Measurements from ENCODE around the gene MOB3A. TPM values are rescaled to one million over a fixed set of nuclear protein-coding genes. Genes with fewer than 3 reads are reported as not detected.

Gene MOB3A
- total and polyA plus RNA-seq, 5 donors = 9.5 to 27.0 (median 21.6) TPM

- no peaks in the 10 kb centered on the region for H3K4me1 ChIP-seq (ENCODE audit: control insufficient read depth, insufficient read depth, low read length)
- intact Hi-C loops (cut with DNase I) = no loop called here
- H3K27ac ChIP-seq (ENCODE audit: low read length) = no peak overlapping the region
- DNase-seq (peak in 1 of 3 donors; percentile 42), ATAC-seq (no peak)
- H3K9me3 ChIP-seq (ENCODE audit: control insufficient read depth, low read length) = no peaks in the 10 kb centered on the region
- no peaks in the 10 kb centered on the region for H3K27me3 ChIP-seq (ENCODE audit: control insufficient read depth, insufficient read depth)
- H3K4me3 ChIP-seq (ENCODE audit: low read length) = no peak overlapping the region
- WGBS = 95% methylated on average over 25 of the region's 25 CpGs
Measured at GRCh38 chr19:2115324-2115723, 19.2 kb upstream of the MOB3A start.

DNA sequence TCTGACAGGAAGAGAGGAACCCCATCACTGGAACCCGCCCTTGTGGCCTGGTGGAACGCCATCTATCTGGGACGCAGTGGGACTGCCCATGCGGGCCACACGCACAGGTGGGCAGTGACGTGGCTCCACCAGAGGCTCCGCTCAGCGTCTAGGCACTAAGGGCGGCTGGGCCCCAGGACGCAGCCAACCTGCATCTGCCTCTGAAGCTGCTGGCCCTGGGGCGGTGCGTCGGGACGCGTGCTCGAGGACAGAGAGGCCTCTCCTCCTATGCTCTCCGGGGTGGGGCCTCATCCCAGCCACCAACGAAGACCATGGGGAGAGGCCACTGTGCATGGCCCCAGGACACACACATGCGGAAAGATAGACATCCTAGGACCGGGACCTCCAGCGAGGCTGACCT, 18.7 kb upstream of the MOB3A start:
- Histone ChIP-seq H3K9me3 (ENCODE audit: control insufficient read depth, low read length) (no peaks in the 10 kb centered on the region), H3K4me1 (ENCODE audit: control insufficient read depth, insufficient read depth, low read length) (no peaks in the 10 kb centered on the region), H3K4me3 (ENCODE audit: low read length) (no peak overlapping the region), H3K27me3 (ENCODE audit: control insufficient read depth, insufficient read depth) (no peaks in the 10 kb centered on the region), H3K27ac (ENCODE audit: low read length) (no peak overlapping the region)
- intact Hi-C loops (cut with DNase I) = no loop called here
- ATAC-seq (no peak), DNase-seq (peak in 1 of 3 donors; percentile 30)
- 92% methylated on average over 21 of the region's 21 CpGs for WGBS

GRCh38 chr19:2114218-2114617, 18.1 kb upstream of the MOB3A start:
- intact Hi-C loops (cut with DNase I) = no loop called here
- no peak overlapping the region for H3K27ac ChIP-seq (ENCODE audit: low read length)
- H3K27me3 ChIP-seq (ENCODE audit: control insufficient read depth, insufficient read depth) = no peaks in the 10 kb centered on the region
- DNase-seq (no peak), ATAC-seq (no peak)
- H3K4me3 ChIP-seq (ENCODE audit: low read length) = no peak overlapping the region
- H3K9me3 ChIP-seq (ENCODE audit: control insufficient read depth, low read length) = no peaks in the 10 kb centered on the region
- 91% methylated on average over 9 of the region's 9 CpGs for WGBS
- no peaks in the 10 kb centered on the region for H3K4me1 ChIP-seq (ENCODE audit: control insufficient read depth, insufficient read depth, low read length)

GRCh38 chr19:2113439-2114211, 17.5 kb upstream of the MOB3A start:
- 90% methylated on average over 24 of the region's 24 CpGs for WGBS
- DNase-seq (peak in 1 of 3 donors; percentile 38), ATAC-seq (no peak)
- Histone ChIP-seq H3K4me3 (ENCODE audit: low read length) (no peak overlapping the region), H3K9me3 (ENCODE audit: control insufficient read depth, low read length) (no peaks in the 10 kb centered on the region), H3K27ac (ENCODE audit: low read length) (no peak overlapping the region), H3K4me1 (ENCODE audit: control insufficient read depth, insufficient read depth, low read length) (no peaks in the 10 kb centered on the region), H3K27me3 (ENCODE audit: control insufficient read depth, insufficient read depth) (no peaks in the 10 kb centered on the region)
- intact Hi-C loops (cut with DNase I) = no loop called here

DNA sequence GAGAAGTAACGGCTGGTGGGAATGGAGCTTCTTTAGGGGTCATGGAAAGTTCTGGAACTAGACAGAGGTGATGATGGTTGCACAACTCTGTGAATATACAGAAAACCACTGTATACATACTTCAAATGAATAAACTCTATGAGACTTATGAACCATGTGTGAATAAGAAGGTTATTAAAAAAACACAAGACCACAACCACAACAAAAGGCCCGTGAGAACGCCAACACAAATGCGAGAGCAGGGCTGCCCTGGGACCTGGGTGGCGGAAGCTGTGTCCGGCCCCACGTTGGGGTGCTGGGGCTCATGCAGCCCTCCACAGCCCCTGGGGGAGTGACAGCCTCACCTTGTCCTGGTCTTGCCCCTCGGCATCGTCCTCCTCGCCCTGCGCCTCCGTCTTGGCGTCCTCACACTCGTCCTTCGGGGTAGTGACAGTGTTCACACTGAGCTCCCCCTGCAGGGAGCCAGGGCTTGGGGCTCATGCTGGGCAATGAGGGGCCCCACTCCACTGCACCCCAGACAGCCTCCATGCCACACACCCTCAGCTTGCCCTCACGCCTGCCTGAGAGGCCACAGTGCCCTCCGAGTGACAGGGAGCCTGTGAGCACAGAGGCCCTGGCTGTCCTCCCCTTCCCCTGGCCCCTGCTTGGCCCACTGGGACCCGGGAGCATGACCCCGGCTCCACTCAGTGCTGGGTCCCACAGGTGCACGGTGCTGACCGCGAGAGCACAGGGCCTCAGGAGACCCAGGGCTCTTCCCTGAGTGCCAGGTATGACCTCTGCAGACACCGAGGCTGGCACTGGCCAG, 16.6 kb upstream of the MOB3A start:
- ATAC-seq (no peak), DNase-seq (no peak)
- H3K9me3 ChIP-seq (ENCODE audit: control insufficient read depth, low read length) = no peaks in the 10 kb centered on the region
- H3K4me1 ChIP-seq (ENCODE audit: control insufficient read depth, insufficient read depth, low read length) = no peaks in the 10 kb centered on the region
- no peaks in the 10 kb centered on the region for H3K27me3 ChIP-seq (ENCODE audit: control insufficient read depth, insufficient read depth)
- intact Hi-C loops (cut with DNase I) = no loop called here
- no peak overlapping the region for H3K27ac ChIP-seq (ENCODE audit: low read length)
- 83% methylated on average over 23 of the region's 23 CpGs for WGBS
- H3K4me3 ChIP-seq (ENCODE audit: low read length) = no peak overlapping the region

DNA sequence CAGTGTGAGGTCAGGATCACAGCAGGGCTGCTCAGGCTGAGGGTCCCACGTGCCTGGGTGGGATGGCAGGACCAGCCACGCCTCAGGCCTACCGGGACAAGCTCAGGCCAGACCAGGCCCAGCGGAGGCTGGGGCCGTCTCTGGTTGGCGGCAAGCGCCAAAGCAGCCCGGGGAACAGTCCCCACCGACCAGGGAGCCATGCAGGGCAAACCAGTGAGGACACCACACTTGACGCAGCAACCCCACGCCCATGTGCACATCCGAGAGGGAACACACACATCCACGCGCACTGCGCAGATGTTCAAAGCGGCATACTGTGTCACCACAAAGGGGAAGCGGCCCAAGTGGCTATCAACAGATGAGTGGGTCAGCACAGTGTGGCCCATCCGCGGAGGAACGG, 15.8 kb upstream of the MOB3A start:
- Histone ChIP-seq H3K4me3 (ENCODE audit: low read length) (no peak overlapping the region), H3K9me3 (ENCODE audit: control insufficient read depth, low read length) (no peaks in the 10 kb centered on the region), H3K4me1 (ENCODE audit: control insufficient read depth, insufficient read depth, low read length) (no peaks in the 10 kb centered on the region), H3K27ac (ENCODE audit: low read length) (no peak overlapping the region), H3K27me3 (ENCODE audit: control insufficient read depth, insufficient read depth) (no peaks in the 10 kb centered on the region)
- WGBS = 91% methylated on average over 20 of the region's 20 CpGs
- intact Hi-C loops (cut with DNase I) = no loop called here
- DNase-seq (no peak), ATAC-seq (no peak)

DNA sequence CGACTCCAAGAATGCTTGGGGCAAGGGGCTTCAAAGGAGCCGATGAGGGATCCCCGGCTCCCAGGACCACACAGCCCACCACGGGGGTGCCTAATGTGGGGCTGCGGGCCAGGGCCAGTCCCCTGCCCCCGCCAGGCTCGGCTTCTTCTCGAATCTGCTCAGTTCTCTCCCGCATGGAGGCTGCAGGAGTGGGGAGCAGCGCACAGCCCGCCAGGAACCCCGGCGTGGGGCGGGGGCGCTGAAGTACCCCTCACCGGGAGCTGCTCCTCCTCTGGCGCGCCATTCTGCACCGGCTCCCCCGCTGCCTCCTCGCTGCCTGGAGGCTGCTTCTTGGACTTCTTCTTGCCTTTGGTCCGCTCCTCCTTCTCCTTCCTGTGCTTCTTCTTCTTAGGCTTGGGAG, 15.3 kb upstream of the MOB3A start:
- ATAC-seq (no peak), DNase-seq (no peak)
- Histone ChIP-seq H3K4me3 (ENCODE audit: low read length) (no peak overlapping the region), H3K4me1 (ENCODE audit: control insufficient read depth, insufficient read depth, low read length) (no peaks in the 10 kb centered on the region), H3K27ac (ENCODE audit: low read length) (no peak overlapping the region), H3K9me3 (ENCODE audit: control insufficient read depth, low read length) (no peaks in the 10 kb centered on the region), H3K27me3 (ENCODE audit: control insufficient read depth, insufficient read depth) (no peaks in the 10 kb centered on the region)
- WGBS = 89% methylated on average over 22 of the region's 22 CpGs
- intact Hi-C loops (cut with DNase I) = no loop called here

DNA sequence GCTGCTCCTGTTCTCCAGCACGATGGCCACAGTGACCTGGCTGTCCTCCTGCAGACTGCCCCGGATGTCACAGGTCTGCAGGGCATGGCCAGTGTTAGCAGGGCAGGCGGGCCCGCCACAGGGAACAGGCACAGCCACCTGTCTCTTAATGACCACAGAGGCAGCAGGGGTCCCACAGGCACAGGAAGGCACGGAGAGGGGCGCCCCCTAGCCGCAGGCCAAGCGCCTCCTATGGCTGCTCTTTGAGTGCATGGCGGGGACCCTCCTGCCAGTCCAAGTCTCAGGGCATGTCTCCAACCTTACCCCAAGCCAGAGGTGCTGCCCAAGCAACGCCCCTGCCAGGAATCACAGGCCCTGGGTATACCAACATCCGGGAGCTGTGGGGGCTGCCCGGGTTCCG, 14.7 kb upstream of the MOB3A start:
- H3K4me1 ChIP-seq (ENCODE audit: control insufficient read depth, insufficient read depth, low read length) = no peaks in the 10 kb centered on the region
- WGBS = 89% methylated on average over 13 of the region's 13 CpGs

GRCh38 chr19:2109046-2109864, 13.1 kb upstream of the MOB3A start:
- ATAC-seq (peak in 1 of 2 donors; percentile 10), DNase-seq (no peak)
- Histone ChIP-seq H3K4me3 (ENCODE audit: low read length) (no peak overlapping the region), H3K27ac (ENCODE audit: low read length) (no peak overlapping the region), H3K9me3 (ENCODE audit: control insufficient read depth, low read length) (no peaks in the 10 kb centered on the region), H3K27me3 (ENCODE audit: control insufficient read depth, insufficient read depth) (no peaks in the 10 kb centered on the region), H3K4me1 (ENCODE audit: control insufficient read depth, insufficient read depth, low read length) (no peaks in the 10 kb centered on the region)
- 79% methylated on average over 31 of the region's 31 CpGs for WGBS
- intact Hi-C loops (cut with DNase I) = no loop called here

More for the DNA sequence above, 14.7 kb upstream of the MOB3A start:
- ATAC-seq (no peak), DNase-seq (no peak)
- Histone ChIP-seq H3K27me3 (ENCODE audit: control insufficient read depth, insufficient read depth) (no peaks in the 10 kb centered on the region), H3K9me3 (ENCODE audit: control insufficient read depth, low read length) (no peaks in the 10 kb centered on the region), H3K4me3 (ENCODE audit: low read length) (no peak overlapping the region), H3K27ac (ENCODE audit: low read length) (no peak overlapping the region)
- intact Hi-C loops (cut with DNase I) = no loop called here

- H3K27ac ChIP-seq (ENCODE audit: low read length) = no peak overlapping the region
- intact Hi-C loops (cut with DNase I) = no loop called here
- peak in 1 of 2 donors; percentile 6 for ATAC-seq
Measured at GRCh38 chr19:2108251-2109016, 12.3 kb upstream of the MOB3A start.

More at GRCh38 chr19:2108251-2109016, 12.3 kb upstream of the MOB3A start:
- WGBS = 91% methylated on average over 23 of the region's 23 CpGs
- H3K4me1 ChIP-seq (ENCODE audit: control insufficient read depth, insufficient read depth, low read length) = no peaks in the 10 kb centered on the region
- H3K9me3 ChIP-seq (ENCODE audit: control insufficient read depth, low read length) = no peaks in the 10 kb centered on the region
- DNase-seq = no peak
- H3K27me3 ChIP-seq (ENCODE audit: control insufficient read depth, insufficient read depth) = no peaks in the 10 kb centered on the region
- no peak overlapping the region for H3K4me3 ChIP-seq (ENCODE audit: low read length)

All from right cardiac atrium (tissue), 5 donors.